Ascending aorta (tissue), 2 donors: ENCODE measurements around the gene KCNH5. TPM values are rescaled to one million over a fixed set of nuclear protein-coding genes. Genes with fewer than 3 reads are reported as not detected.

ENCODE experiments used
- DNase-seq, 2 donors: peaks; one replicate each; pipeline ENCODE4 v3.0.0-alpha.2; 2019; ENCODE audit warnings: low spot score in 2 of 2
- H3K27ac ChIP-seq, 2 donors: fragments of 200-600 bp; sonication (generic); one replicate each; pipeline ENCODE4 v1.5.1; 2016 to 2017; ENCODE audit warnings: mild to moderate bottlenecking in 1 of 2
- H3K27me3 ChIP-seq: fragments of 200-600 bp; sonication (generic); one replicate; pipeline ENCODE4 v1.5.1; 2017
- H3K36me3 ChIP-seq, 2 donors: fragments of 200-600 bp; sonication (generic); one replicate each; pipeline ENCODE4 v1.5.1; 2016
- H3K4me1 ChIP-seq, 2 donors: fragments of 200-600 bp; sonication (generic); one replicate each; pipeline ENCODE4 v1.5.1; 2016 to 2017; ENCODE audit warnings: mild to moderate bottlenecking in 1 of 2
- H3K4me3 ChIP-seq, 2 donors: fragments of 200-600 bp; sonication (generic); one replicate each; pipeline ENCODE4 v1.5.1; 2016 to 2017; ENCODE audit warnings: mild to moderate bottlenecking in 1 of 2
- H3K9me3 ChIP-seq, 2 donors: fragments of 200-600 bp; sonication (generic); one replicate each; pipeline ENCODE4 v1.5.1; 2016
- CTCF ChIP-seq, 3 experiments: fragments of 200-600 bp in 2 of 3; fragments of 450-650 bp in 1 of 3; sonication (generic) in 2 of 3; IDR thresholded peaks; one replicate each; pipeline ENCODE4 v1.5.1; 2016 to 2019; ENCODE audit warnings: antibody characterized with exemption in 3 of 3, mild to moderate bottlenecking in 1 of 3, moderate library complexity in 1 of 3
- intact Hi-C: fragments of 100-400 bp; cut with DNase I; formaldehyde crosslinking; loops from one replicate; pipeline ENCODE4 v1.15.1; 2023
- total RNA-seq: library from RNA; depleted of rRNA; stranded (reverse); fragments of >200 nt; gene quantifications from one replicate; pipeline ENCODE4 v1.1.0, GENCODE V29; 2016

Gene KCNH5
- total RNA-seq, 1 donor from 2014 or later, result not detected

- intact Hi-C loops, result no loop called here
- no peaks in the 10 kb centered on the region for H3K4me1 ChIP-seq
Observed at GRCh38 chr14:62994096-62994495, 51.2 kb downstream of the KCNH5 start.

GRCh38 chr14:62988967-62989366, 56.3 kb downstream of the KCNH5 start:
- intact Hi-C loops, result no loop called here
- Histone ChIP-seq H3K27ac (no peak overlapping the region), H3K27me3 (no peaks in the 10 kb centered on the region), H3K36me3 (no peaks in the 10 kb centered on the region), H3K4me1 (no peaks in the 10 kb centered on the region), H3K4me3 (no peak overlapping the region), H3K9me3 (no peaks in the 10 kb centered on the region)
- no peak for TF ChIP-seq CTCF (IDR thresholded peaks at IDR 0.05)
- no peak for DNase-seq

More at GRCh38 chr14:62994096-62994495, 51.2 kb downstream of the KCNH5 start:
- H3K9me3 ChIP-seq, result no peaks in the 10 kb centered on the region
- no peak overlapping the region for H3K27ac ChIP-seq
- H3K4me3 ChIP-seq, result no peak overlapping the region
- no peak for DNase-seq
- no peak for TF ChIP-seq CTCF (IDR thresholded peaks at IDR 0.05)
- no peaks in the 10 kb centered on the region for H3K36me3 ChIP-seq
- no peaks in the 10 kb centered on the region for H3K27me3 ChIP-seq

GRCh38 chr14:62983821-62984220, 61.4 kb downstream of the KCNH5 start:
- Histone ChIP-seq H3K9me3 (no peaks in the 10 kb centered on the region), H3K27me3 (no peaks in the 10 kb centered on the region), H3K27ac (no peak overlapping the region), H3K4me1 (no peaks in the 10 kb centered on the region), H3K4me3 (no peak overlapping the region), H3K36me3 (no peaks in the 10 kb centered on the region)
- TF ChIP-seq CTCF (IDR thresholded peaks at IDR 0.05), result no peak
- intact Hi-C loops, result no loop called here
- no peak for DNase-seq

GRCh38 chr14:62980693-62981092, 64.6 kb downstream of the KCNH5 start:
- intact Hi-C loops, result no loop called here
- no peak overlapping the region for H3K27ac ChIP-seq
- H3K27me3 ChIP-seq, result no peaks in the 10 kb centered on the region
- H3K36me3 ChIP-seq, result no peaks in the 10 kb centered on the region
- H3K4me1 ChIP-seq, result no peaks in the 10 kb centered on the region
- no peak overlapping the region for H3K4me3 ChIP-seq
- TF ChIP-seq CTCF (IDR thresholded peaks at IDR 0.05), result no peak
- no peaks in the 10 kb centered on the region for H3K9me3 ChIP-seq
- no peak for DNase-seq

GRCh38 chr14:62957562-62957961, 87.7 kb downstream of the KCNH5 start:
- H3K4me1 ChIP-seq, result no peaks in the 10 kb centered on the region
- no peaks in the 10 kb centered on the region for H3K9me3 ChIP-seq
- DNase-seq, result no peak
- H3K4me3 ChIP-seq, result no peak overlapping the region
- intact Hi-C loops, result no loop called here
- TF ChIP-seq CTCF (IDR thresholded peaks at IDR 0.05), result no peak
- H3K27ac ChIP-seq, result no peak overlapping the region
- H3K27me3 ChIP-seq, result no peaks in the 10 kb centered on the region
- H3K36me3 ChIP-seq, result no peaks in the 10 kb centered on the region

- no peak for TF ChIP-seq CTCF (IDR thresholded peaks at IDR 0.05)
- no peaks in the 10 kb centered on the region for H3K27me3 ChIP-seq
- H3K4me1 ChIP-seq, result no peaks in the 10 kb centered on the region
- H3K9me3 ChIP-seq, result no peaks in the 10 kb centered on the region
- intact Hi-C loops, result no loop called here
- no peaks in the 10 kb centered on the region for H3K36me3 ChIP-seq
- DNase-seq, result no peak
- no peak overlapping the region for H3K27ac ChIP-seq
- H3K4me3 ChIP-seq, result no peak overlapping the region
Observed at GRCh38 chr14:62956413-62956812, 88.8 kb downstream of the KCNH5 start.
